T-helper 2 cell treated with Interferon-gamma antibody and Interleukin-4, amounts not matched to agents 5 μg/mL and 100 μg/mL, for 36 hours (primary cell): ENCODE measurements around the gene EIF3B.
"Not testable (repeated sequence)": the region's sequence is repeated elsewhere in the genome, so short reads cannot be mapped to it uniquely, and the experiment has no call there.

Experiments used
- DNase-seq: peaks from one replicate; pipeline ENCODE4 v3.0.0; 2021; ENCODE audit warnings: low spot score
- H3K27ac Mint-ChIP-seq: one replicate; pipeline ENCODE4 v1.8.0; 2021; ENCODE audit warnings: mild to moderate bottlenecking, mixed read lengths
- H3K27me3 Mint-ChIP-seq: one replicate; pipeline ENCODE4 v1.8.0; 2021; ENCODE audit warnings: low read depth, mixed read lengths
- H3K36me3 Mint-ChIP-seq: one replicate; pipeline ENCODE4 v1.8.0; 2021; ENCODE audit warnings: low read depth, mixed read lengths
- H3K4me1 Mint-ChIP-seq: one replicate; pipeline ENCODE4 v1.8.0; 2021; ENCODE audit warnings: low read depth, mixed read lengths
- H3K4me3 Mint-ChIP-seq: one replicate; pipeline ENCODE4 v1.8.0; 2022; ENCODE audit warnings: mild to moderate bottlenecking, moderate library complexity, mixed read lengths
- H3K9me3 Mint-ChIP-seq: one replicate; pipeline ENCODE4 v1.8.0; 2021; ENCODE audit warnings: mixed read lengths

Gene EIF3B

DNA sequence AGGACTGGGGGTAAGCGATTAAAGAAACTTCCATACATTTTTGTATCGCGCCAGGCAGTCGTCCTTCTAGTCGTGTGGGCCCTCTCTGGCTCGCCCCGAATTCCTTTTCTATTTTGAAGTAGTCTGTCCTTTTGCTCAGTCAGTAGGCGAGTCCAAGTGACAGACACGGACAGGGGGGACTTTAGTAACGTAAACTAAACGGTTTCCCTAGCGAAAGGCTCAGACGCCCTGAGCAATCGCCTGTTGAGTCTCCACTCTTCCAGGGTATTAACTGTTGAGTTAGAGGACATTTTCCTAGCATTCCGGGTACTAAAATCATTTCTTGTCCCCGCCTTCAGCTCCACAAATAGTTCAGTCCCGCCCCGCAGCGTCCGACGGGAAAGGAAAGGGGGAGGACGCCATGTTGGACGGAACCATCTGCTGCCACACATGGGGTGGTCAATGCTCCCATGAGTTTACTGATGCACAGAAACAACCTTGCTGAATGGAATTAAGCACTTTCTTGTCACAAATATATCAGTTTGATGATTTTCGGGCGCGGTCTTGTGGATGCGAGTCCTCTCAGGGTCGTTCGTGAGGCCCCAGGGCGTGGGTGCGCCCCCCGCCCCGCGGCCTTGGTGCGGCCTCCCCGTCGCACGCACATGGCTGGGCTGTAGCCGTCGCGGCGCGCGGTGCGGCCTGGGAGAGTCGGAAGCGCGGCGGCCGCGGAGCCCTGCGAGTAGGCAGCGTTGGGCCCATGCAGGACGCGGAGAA lies at the start of gene EIF3B:
Gene EIF3B, plus strand, starts transcription at position 642 of the 753 bp plus-strand sequence. Its CDS starts 95 bp downstream, at position 737.
- Mint-ChIP-seq H3K9me3 (no peaks in the 10 kb centered on the region), H3K4me1 (peaks cover 19% of the 10 kb centered on the region), H3K4me3 (peak within 1 kb of the TSS; percentile 92), H3K27me3 (no peaks in the 10 kb centered on the region), H3K36me3 (peaks cover 14% of the 10 kb centered on the region), H3K27ac (peak within 1 kb of the TSS; percentile 100)
- DNase-seq = peak; percentile 85

DNA sequence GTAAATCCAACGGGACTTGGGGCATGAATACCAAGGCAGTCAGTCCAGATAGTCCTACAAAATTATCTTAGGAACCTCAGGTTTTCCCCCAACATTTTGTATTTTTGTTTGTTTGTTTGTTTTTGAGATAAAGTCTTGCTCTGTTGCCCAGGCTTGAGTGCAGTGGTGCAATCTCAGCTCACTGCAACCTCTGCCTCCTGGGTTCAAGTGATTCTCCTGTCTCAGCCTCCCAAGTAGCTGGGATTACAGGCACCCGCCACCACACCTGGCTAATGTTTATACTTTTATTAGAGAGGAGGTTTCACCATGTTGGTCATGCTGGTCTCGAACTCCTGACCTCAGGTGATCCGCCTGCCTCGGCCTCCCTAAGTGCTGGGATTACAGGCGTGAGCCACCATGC lies 49.4 kb upstream of the EIF3B start:
- not testable (repeated sequence) for H3K27ac Mint-ChIP-seq, H3K4me3 Mint-ChIP-seq, H3K4me1 Mint-ChIP-seq, H3K9me3 Mint-ChIP-seq, H3K36me3 Mint-ChIP-seq, DNase-seq, H3K27me3 Mint-ChIP-seq

DNA sequence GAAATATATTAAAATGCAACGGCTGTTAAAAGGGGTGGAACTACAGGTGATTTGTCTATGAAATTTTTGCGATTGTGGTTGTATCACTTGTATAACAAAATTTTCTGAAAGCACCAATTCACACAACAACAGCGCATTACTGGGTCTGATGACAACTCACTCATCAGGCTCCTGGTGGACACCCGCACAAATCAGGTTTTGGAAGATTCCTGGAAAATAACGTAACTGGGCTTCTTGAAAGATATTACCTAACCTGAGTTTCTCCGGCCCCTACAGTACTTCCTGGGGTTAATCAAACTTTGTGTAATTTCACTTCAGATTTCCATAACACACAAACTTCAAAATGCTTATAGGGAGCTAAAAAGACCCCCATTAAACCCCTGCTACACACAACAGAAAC lies 47.9 kb upstream of the EIF3B start:
- Mint-ChIP-seq H3K4me3 (no peak overlapping the region), H3K4me1 (peaks cover 4% of the 10 kb centered on the region), H3K36me3 (no peaks in the 10 kb centered on the region), H3K27me3 (no peaks in the 10 kb centered on the region), H3K9me3 (no peaks in the 10 kb centered on the region), H3K27ac (no peak overlapping the region)
- DNase-seq = no peak

DNA sequence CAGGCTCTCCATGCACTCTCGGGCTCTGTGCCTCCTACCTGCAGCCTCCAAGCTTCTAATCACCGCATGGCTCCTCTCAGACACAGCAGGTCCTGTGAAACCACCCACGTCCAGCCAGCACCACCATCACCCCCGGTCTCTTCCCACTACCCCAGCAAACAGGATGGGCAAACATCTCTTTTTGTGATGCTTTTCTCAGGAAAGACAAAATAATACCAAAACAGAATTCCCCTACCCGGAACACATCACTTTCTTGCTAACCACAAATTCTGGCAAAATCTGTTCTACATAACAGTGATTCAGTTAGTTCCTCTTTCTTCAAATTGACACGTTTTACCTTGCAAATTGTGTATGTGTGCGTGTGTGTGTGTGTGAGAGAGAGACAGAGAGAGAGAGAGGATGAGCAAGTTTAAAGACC lies 46.9 kb upstream of the EIF3B start:
- no peak overlapping the region for H3K27ac Mint-ChIP-seq
- no peak overlapping the region for H3K4me3 Mint-ChIP-seq
- H3K36me3 Mint-ChIP-seq = no peaks in the 10 kb centered on the region

DNA sequence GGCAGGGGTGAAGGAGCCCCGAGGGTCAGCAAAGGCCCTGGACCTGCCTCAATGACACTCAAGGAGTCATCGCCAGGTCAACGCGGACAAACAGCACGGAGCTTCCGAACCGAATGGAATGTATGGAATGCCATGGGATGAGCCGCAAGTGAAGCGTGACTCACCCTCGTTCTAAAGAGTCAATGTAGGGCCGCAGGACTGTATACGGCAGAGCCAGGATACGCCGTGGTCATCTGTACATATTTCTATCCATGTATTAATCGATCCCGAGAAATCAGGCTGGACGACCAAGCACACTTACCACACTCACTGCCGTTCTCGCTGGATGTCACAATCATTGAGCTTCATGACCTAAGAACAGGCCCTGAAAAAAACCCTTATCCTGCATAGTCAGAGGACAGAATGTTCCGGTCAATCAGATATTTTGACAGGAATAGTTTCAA lies 44.7 kb upstream of the EIF3B start:
- H3K9me3 Mint-ChIP-seq = no peaks in the 10 kb centered on the region
- H3K4me3 Mint-ChIP-seq = no peak overlapping the region
- no peaks in the 10 kb centered on the region for H3K27me3 Mint-ChIP-seq
- no peak for DNase-seq
- no peak overlapping the region for H3K27ac Mint-ChIP-seq
- no peaks in the 10 kb centered on the region for H3K36me3 Mint-ChIP-seq
- H3K4me1 Mint-ChIP-seq = peaks cover 13% of the 10 kb centered on the region

More for the DNA sequence above, 46.9 kb upstream of the EIF3B start:
- no peaks in the 10 kb centered on the region for H3K9me3 Mint-ChIP-seq
- no peak for DNase-seq
- H3K27me3 Mint-ChIP-seq = no peaks in the 10 kb centered on the region
- peaks cover 9% of the 10 kb centered on the region for H3K4me1 Mint-ChIP-seq

DNA sequence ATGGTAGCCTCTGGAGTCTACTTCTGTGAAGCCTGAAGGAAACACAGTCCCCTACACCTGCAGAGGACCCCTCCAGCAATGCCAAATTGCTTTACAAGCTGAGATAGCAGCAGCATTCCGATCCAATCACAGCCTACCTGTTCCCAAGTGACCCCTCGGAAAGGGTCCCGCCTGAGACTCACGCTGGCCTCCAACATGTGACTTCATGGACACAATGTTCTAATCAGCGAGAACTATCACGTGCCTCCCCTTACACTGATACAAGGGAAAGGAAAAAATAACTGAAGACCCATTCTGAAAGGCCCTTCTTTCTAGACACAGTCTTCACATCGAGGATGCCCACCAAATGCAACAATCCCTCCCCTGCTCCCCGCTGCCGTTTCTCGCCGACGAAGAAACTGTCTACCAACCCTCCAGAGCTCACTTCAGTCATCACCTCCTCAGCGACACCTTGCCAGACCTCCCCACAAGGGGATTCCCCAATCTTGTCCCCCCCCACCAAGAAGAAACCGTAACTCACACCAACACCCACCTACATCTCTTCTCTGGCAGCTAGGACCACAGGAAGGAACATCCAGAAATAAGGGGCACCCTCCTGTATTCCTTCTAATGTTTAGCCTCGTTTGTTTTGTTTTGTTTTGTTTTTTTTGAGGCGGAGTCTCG lies 42.2 kb upstream of the EIF3B start:
- DNase-seq = no peak
- H3K27ac Mint-ChIP-seq = no peak overlapping the region
- H3K9me3 Mint-ChIP-seq = no peaks in the 10 kb centered on the region
- H3K36me3 Mint-ChIP-seq = no peaks in the 10 kb centered on the region
- peaks cover 13% of the 10 kb centered on the region for H3K4me1 Mint-ChIP-seq
- no peaks in the 10 kb centered on the region for H3K27me3 Mint-ChIP-seq
- H3K4me3 Mint-ChIP-seq = peak overlapping the region; percentile 55

DNA sequence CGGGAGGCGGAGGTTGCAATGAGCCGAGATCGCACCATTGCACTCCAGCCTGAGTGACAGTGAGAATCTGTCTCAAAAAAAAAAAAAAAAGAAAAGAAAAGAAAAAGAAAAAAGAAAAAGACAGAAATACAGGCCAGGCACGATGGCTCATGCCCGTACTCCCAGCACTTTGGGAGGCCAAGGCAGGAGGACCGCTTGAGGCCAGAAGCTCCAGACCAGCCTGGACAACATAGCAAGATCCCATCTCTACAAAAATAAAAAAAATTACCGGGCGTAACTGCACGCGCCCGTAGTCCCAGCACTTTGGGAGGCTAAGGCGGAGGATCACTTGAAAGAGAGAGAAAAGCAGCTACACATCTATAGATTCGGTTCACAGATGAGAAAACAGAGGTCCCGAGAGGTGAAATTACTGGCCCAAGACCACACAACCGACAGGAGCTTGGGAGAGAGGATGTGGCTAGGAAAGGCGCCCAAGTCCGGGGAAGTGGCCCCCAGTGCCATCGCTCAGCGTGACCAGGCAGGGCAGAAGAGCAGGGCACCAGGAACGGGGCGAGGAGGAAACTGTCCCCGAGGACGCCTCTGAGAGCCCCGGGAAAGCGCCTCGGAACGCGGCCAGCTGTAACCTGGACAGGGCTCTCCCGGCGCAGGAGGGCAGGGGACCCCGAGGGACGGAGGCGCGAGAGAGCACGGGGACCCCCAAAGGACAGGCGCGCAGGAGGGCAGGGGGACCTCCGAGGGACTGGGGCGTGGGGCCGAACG lies 41.0 kb upstream of the EIF3B start:
- Mint-ChIP-seq H3K4me1 (peaks cover 15% of the 10 kb centered on the region), H3K27ac (peak overlapping the region; percentile 88), H3K27me3 (no peaks in the 10 kb centered on the region), H3K9me3 (no peaks in the 10 kb centered on the region), H3K36me3 (no peaks in the 10 kb centered on the region), H3K4me3 (peak overlapping the region; percentile 93)
- no peak for DNase-seq

DNA sequence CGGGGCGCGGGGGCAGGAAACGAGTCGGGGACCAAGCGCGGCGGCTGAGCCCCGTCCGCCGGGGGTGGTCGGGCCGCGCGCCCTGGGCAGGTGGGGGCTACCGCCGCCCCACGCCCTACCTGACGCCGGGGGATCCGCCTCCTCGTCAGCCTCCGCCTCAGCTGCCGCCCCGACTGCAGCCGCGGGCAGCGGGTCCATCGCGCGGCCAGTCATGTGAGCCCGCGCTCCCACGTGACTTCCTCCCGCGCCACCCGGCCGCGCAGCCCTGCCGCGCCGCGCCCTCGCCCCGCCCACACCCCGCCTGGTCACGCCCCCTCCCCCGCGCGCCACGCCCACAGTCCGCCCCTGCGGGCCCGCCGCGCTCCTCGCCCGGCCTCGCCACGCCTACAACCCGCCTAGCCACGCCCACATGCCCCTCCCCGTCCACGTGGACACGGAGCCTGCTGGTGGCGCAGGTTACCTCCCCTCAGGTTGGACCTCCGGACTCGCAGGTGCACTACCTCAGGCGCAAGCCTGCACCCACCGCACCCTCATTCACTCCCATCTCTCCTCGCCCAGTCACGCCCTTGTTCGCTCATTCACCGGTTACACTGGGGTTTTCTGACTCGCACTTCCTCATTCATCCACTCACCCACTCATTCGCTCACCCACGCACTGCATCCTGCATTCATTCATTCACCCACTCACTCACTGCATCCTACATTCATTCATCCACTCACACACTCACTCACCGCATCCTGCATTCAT lies 40.2 kb upstream of the EIF3B start, which contains the start of gene SNX8:
Gene SNX8, minus strand, starts transcription at position 233 of the 747 bp plus-strand sequence. Its CDS starts 20 bp downstream, at position 213.
- peak; percentile 88 for DNase-seq
- Mint-ChIP-seq H3K27me3 (no peaks in the 10 kb centered on the region), H3K4me3 (peak within 1 kb of the TSS; percentile 93), H3K36me3 (no peaks in the 10 kb centered on the region), H3K4me1 (peaks cover 15% of the 10 kb centered on the region), H3K9me3 (no peaks in the 10 kb centered on the region), H3K27ac (peak within 1 kb of the TSS; percentile 88)

DNA sequence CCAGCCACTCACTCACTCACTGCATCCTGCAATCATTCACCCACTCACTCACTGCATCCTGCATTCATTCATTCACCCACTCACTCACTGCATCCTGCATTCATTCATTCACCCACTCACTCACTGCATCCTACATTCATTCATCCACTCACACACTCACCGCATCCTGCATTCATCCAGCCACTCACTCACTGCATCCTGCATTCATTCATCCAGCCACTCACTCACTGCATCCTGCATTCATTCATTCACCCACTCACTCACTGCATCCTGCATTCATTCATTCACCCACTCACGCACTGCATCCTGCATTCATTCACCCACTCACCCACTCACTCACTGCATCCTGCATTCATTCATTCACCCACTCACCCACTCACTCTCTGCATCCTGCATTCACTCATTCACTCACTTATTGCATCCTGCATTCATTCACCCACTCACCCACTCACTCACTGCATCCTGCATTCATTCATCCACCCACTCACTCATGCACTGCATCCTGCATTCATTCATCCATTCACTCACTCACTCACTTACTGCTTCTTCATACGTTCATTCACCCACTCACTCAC lies 39.6 kb upstream of the EIF3B start:
- H3K4me1 Mint-ChIP-seq = peaks cover 15% of the 10 kb centered on the region
- H3K27me3 Mint-ChIP-seq, H3K4me3 Mint-ChIP-seq, H3K27ac Mint-ChIP-seq, H3K9me3 Mint-ChIP-seq, H3K36me3 Mint-ChIP-seq, DNase-seq: not testable (repeated sequence)

DNA sequence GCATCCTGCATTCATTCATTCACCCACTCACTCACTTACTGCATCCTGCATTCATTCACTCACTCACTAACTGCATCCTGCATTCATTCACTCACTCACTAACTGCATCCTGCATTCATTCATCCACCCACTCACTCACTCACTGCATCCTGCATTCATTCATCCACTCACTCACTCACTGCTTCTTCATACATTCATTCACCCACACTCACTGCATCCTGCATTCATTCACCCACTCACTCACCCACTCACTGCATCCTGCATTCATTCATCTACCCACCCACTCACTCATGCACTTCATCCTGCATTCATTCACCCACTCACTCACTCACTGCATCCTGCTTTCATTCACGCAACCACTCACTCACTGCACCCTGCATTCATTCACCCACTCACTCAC lies 38.8 kb upstream of the EIF3B start:
- Mint-ChIP-seq H3K4me1 (peaks cover 15% of the 10 kb centered on the region), H3K4me3 (no peak overlapping the region), H3K9me3 (no peaks in the 10 kb centered on the region), H3K27me3 (no peaks in the 10 kb centered on the region), H3K36me3 (no peaks in the 10 kb centered on the region), H3K27ac (no peak overlapping the region)
- no peak for DNase-seq

DNA sequence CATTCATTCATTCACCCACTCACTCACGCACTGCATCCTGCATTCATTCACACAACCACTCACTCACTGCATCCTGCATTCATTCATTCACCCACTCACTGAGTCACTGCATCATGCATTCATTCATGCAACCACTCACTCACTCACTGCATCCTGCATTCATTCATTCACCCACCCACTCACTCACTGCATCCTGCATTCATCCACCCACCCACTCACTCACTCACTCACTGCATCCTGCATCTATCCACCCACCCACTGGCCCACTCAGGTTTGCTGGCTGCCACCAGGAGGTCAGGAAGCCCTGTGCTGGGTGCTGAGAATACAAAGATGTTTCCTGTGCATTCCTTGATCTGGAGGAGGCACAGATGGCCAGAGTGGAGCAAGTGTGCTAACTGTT lies 38.0 kb upstream of the EIF3B start:
- Mint-ChIP-seq H3K36me3 (no peaks in the 10 kb centered on the region), H3K27ac (no peak overlapping the region), H3K27me3 (no peaks in the 10 kb centered on the region), H3K4me1 (peaks cover 14% of the 10 kb centered on the region), H3K9me3 (no peaks in the 10 kb centered on the region), H3K4me3 (no peak overlapping the region)
- no peak for DNase-seq

DNA sequence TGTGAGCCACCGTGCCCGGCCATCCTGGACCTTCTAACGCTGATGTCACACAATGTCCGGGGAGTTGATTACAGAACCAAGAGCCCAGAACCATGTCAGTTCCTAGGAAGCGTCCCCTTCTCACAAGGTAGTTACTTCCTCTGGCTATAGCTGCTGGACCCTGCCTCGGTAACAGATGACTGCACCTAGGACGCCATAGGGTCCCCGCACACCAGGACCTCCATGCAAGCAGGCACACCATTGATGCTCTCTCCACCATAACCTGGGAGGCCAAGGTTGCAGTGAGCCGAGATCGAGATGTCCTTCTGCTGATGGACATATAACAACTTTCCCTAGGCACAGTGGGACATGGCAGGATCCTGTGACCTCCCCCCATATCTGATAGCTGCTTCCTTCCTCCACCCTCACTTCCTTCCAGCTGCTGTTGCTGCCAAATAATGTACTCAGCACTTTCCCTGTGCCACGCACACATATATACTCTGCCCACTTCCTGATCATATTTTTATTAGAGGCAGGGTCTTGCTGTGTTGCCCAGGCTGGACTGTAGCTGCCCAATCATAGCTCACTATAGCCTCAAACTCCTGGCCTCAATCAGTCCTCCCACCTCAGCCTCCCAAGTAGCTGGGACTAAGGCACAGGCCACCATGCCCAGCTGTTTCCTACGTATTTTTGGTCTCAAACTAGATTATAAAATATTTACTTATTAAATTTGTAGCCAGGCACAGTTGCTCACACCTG lies 36.9 kb upstream of the EIF3B start:
- H3K27me3 Mint-ChIP-seq = no peaks in the 10 kb centered on the region
- H3K4me1 Mint-ChIP-seq = peaks cover 8% of the 10 kb centered on the region
- H3K9me3 Mint-ChIP-seq = no peaks in the 10 kb centered on the region
- DNase-seq = no peak
- H3K4me3 Mint-ChIP-seq = no peak overlapping the region
- H3K27ac Mint-ChIP-seq = no peak overlapping the region
- H3K36me3 Mint-ChIP-seq = no peaks in the 10 kb centered on the region

DNA sequence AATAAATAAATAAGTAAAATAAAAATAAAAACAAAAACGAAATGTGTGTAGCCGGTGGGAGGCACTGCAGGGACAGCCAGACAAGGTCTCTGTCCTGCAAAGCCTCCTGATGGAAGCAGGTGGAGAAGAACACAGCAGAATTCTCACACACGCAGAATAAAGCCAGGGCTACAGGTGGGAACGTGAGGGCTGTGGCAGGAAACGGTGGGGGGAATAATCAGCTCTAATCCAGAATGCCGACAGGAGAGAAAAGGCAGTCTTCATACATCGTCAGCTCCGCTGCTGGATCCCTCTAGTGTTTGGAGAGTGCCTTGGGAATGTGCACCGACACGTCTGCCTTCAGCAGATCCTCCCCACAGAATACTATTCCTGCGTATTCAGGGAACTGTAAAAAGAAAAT lies 33.6 kb upstream of the EIF3B start:
- H3K9me3 Mint-ChIP-seq = no peaks in the 10 kb centered on the region

More for the DNA sequence above, 33.6 kb upstream of the EIF3B start:
- peaks cover 5% of the 10 kb centered on the region for H3K4me1 Mint-ChIP-seq
- no peak for DNase-seq
- no peak overlapping the region for H3K4me3 Mint-ChIP-seq
- no peak overlapping the region for H3K27ac Mint-ChIP-seq
- H3K27me3 Mint-ChIP-seq = peaks cover 2% of the 10 kb centered on the region
- no peaks in the 10 kb centered on the region for H3K36me3 Mint-ChIP-seq
